OCI-LY3 (cell line): ENCODE results near the gene C11orf68.

Experiments used
- H2AFZ ChIP-seq: fragments of 200-600, 300-600 bp; shearing (Covaris generic); 2 replicates; pipeline ENCODE4 v1.6.0; 2014; ENCODE audit warnings: antibody characterized with exemption, low read depth, low read length
- H3K27ac ChIP-seq: fragments of 200-600, 300-600 bp; sonication (generic); 2 replicates; pipeline ENCODE4 v1.5.1; 2014; ENCODE audit warnings: mild to moderate bottlenecking, low read length, moderate library complexity, mixed read lengths
- H3K27me3 ChIP-seq: fragments of 200-600, 300-600 bp; sonication (generic); 2 replicates; pipeline ENCODE4 v1.6.1; 2014; ENCODE audit warnings: low read depth, low read length, mixed read lengths
- H3K36me3 ChIP-seq: fragments of 200-600, 300-600 bp; sonication (generic); replicated peaks from 2 replicates; pipeline ENCODE3; 2014; ENCODE audit warnings: low read depth, low read length, mixed read lengths
- H3K4me1 ChIP-seq: fragments of 300-600, 200-600 bp; sonication (generic); 2 replicates; pipeline ENCODE4 v1.6.1; 2014; ENCODE audit warnings: low read length, mixed read lengths
- H3K4me2 ChIP-seq: fragments of 200-600, 300-600 bp; sonication (generic); 2 replicates; pipeline ENCODE4 v1.6.1; 2014; ENCODE audit warnings: low read length, mixed read lengths
- H3K4me3 ChIP-seq: fragments of 300-600, 200-600 bp; sonication (generic); 2 replicates; pipeline ENCODE4 v1.5.1; 2014; ENCODE audit warnings: antibody characterized with exemption, mild to moderate bottlenecking, low read length, moderate library complexity
- H3K79me2 ChIP-seq: fragments of 300-600, 200-600 bp; shearing (Covaris generic); 2 replicates; pipeline ENCODE4 v1.6.1; 2014; ENCODE audit warnings: mild to moderate bottlenecking, low read length, mixed read lengths
- H3K9ac ChIP-seq: fragments of 300-600, 200-600 bp; shearing (Covaris generic); 2 replicates; pipeline ENCODE4 v1.6.0; 2014; ENCODE audit warnings: mild to moderate bottlenecking, low read length, moderate library complexity
- H3K9me3 ChIP-seq: fragments of 200-600, 300-600 bp; shearing (Covaris generic); 2 replicates; pipeline ENCODE4 v1.6.1; 2014; ENCODE audit warnings: low read length, mixed read lengths; ENCODE audit not compliant: insufficient read depth
- H4K20me1 ChIP-seq: fragments of 200-600, 300-600 bp; sonication (generic); 2 replicates; pipeline ENCODE4 v1.6.1; 2016; ENCODE audit warnings: low read length, mixed read lengths; ENCODE audit not compliant: insufficient read depth
- EZH2phosphoT487 ChIP-seq: fragments of 200-600 bp; shearing (Covaris generic); IDR thresholded peaks from 2 replicates; pipeline ENCODE4 v1.6.1; 2018; ENCODE audit warnings: antibody characterized with exemption, mixed run types, low read depth
- TF ChIP-seq, protein P1 (sequence below): fragments of 200-600, 300-600 bp; sonication (generic); IDR thresholded peaks from 2 replicates; pipeline ENCODE4 v1.5.1; 2014; ENCODE audit warnings: antibody characterized with exemption, low read length, low read depth

Gene C11orf68

DNA sequence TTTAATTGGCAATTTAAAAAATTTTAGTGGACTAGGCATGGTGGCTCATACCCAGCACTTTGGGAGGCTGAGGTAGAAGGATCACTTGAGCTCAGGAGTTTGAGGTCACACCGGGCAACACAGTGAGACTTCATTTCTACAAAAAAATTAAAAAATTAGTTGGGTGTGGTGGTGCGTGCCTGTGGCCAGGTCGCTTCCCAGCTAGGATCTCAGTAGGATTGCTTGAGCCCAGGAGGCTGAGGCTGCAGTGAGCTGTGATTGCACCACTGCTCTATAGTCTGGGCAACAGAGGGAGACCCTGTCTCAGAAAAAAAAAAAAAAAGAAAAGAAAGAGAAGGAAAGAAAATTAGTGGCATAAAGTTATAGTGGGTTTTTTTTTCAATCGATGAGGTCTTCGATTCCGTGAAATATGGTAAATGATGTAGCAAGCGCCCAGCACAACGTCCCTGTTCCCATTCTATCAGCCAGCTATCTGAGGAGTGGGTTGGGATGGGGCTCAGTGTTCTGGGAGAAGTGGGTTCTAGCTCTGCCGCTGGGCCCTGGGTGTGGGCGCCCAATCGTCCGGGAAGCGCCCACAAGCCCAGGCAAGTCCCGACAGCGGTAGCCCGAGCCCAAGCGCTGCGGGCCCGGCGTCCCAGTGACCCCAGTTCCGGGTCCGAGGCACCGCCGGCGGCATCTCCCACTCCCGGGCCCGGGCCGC, 20.1 kb downstream of the C11orf68 start:
- no peak overlapping the region for H3K27ac ChIP-seq
- no peak overlapping the region for H3K4me3 ChIP-seq
- H2AFZ ChIP-seq = no peak overlapping the region
- H4K20me1 ChIP-seq = no peaks in the 10 kb centered on the region
- H3K4me1 ChIP-seq = peaks cover 4% of the 10 kb centered on the region
- H3K9me3 ChIP-seq = no peaks in the 10 kb centered on the region
- no peaks in the 10 kb centered on the region for H3K79me2 ChIP-seq
- TF ChIP-seq, protein P1, sequence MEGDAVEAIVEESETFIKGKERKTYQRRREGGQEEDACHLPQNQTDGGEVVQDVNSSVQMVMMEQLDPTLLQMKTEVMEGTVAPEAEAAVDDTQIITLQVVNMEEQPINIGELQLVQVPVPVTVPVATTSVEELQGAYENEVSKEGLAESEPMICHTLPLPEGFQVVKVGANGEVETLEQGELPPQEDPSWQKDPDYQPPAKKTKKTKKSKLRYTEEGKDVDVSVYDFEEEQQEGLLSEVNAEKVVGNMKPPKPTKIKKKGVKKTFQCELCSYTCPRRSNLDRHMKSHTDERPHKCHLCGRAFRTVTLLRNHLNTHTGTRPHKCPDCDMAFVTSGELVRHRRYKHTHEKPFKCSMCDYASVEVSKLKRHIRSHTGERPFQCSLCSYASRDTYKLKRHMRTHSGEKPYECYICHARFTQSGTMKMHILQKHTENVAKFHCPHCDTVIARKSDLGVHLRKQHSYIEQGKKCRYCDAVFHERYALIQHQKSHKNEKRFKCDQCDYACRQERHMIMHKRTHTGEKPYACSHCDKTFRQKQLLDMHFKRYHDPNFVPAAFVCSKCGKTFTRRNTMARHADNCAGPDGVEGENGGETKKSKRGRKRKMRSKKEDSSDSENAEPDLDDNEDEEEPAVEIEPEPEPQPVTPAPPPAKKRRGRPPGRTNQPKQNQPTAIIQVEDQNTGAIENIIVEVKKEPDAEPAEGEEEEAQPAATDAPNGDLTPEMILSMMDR = no peak
- TF ChIP-seq EZH2phosphoT487 = no peak
- H3K4me2 ChIP-seq = no peak overlapping the region
- no peaks in the 10 kb centered on the region for H3K36me3 ChIP-seq
- H3K9ac ChIP-seq = no peak overlapping the region
- peaks cover 21% of the 10 kb centered on the region; the same call in 1 of the 2 replicates for H3K27me3 ChIP-seq

- Histone ChIP-seq H2AFZ (no peak overlapping the region), H3K36me3 (no peaks in the 10 kb centered on the region), H3K79me2 (peaks cover 12% of the 10 kb centered on the region), H4K20me1 (peaks cover 7% of the 10 kb centered on the region; the same call in 1 of the 2 replicates), H3K27ac (no peak overlapping the region), H3K27me3 (peaks cover 13% of the 10 kb centered on the region; the same call in 1 of the 2 replicates), H3K4me3 (no peak overlapping the region), H3K4me1 (peaks cover 18% of the 10 kb centered on the region), H3K9ac (no peak overlapping the region), H3K9me3 (no peaks in the 10 kb centered on the region), H3K4me2 (no peak overlapping the region)
- TF ChIP-seq EZH2phosphoT487 = no peak
- TF ChIP-seq, protein P1 = no peak
These were observed 21.8 kb downstream of the C11orf68 start for GRCh38 chr11:65897020-65897471.

DNA sequence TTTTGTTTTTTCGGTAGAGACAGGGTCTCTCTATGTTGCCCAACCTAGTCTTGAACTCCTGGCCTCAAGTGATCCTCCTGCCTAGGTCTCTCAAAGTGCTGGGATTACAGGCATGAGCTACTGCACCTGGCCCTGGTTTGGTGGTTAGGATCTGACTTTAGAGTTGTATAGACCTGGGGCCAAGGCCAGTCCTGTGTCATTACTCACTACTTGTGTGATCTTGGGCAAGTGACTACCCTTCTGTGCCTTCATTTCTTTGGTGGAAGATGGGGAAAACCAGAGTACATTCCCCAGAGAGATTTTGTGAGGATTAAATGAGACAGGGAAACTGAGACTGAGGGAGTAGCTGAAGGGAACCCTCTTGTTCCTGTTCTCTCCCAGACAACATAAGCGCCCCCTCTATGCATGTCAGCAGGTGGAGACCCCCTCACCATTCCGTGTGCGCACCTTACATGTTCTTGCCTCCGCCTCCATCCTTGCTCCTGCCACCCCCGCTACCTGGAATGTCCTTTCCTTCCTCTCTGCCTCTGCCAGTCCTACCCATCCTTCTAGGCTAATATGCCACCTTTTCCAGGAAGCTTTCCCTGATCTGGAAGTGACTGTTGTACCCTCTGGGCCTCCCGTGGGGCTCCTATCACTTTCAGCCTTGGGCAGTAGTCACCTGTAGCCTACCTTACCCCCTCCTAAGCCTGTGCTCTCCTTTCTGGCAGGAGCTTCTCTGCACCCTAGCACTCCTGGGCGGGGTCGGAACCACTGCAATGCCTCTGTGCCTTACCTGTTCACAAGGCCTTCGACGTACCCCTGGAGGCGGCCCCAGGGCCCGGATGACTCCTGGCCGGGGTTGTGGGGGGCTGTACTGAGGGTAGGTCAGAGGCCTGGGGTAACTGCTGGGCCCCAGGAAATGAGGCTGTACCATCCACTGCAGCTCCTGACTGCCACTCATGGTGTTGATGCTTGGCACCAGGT, 22.5 kb downstream of the C11orf68 start:
- Histone ChIP-seq H4K20me1 (peaks cover 12% of the 10 kb centered on the region; the same call in 1 of the 2 replicates), H3K9ac (no peak overlapping the region), H3K9me3 (no peaks in the 10 kb centered on the region), H3K27ac (no peak overlapping the region), H3K4me1 (peaks cover 18% of the 10 kb centered on the region), H3K27me3 (peaks cover 6% of the 10 kb centered on the region; the same call in 1 of the 2 replicates), H3K4me3 (no peak overlapping the region), H3K36me3 (no peaks in the 10 kb centered on the region), H2AFZ (no peak overlapping the region), H3K79me2 (peaks cover 19% of the 10 kb centered on the region), H3K4me2 (no peak overlapping the region)
- no peak for TF ChIP-seq EZH2phosphoT487
- TF ChIP-seq, protein P1 = no peak
